Colon (tissue), 2 donors: ENCODE results near the gene ZNF469.

Experiments
- FAIRE-seq: peaks from 2 replicates; lab custom pipeline; 2012; peaks lifted over from hg19 to GRCh38; lab: Jason Lieb, UNC
- donor health status: control.
- donor health status: control.

Gene ZNF469

DNA sequence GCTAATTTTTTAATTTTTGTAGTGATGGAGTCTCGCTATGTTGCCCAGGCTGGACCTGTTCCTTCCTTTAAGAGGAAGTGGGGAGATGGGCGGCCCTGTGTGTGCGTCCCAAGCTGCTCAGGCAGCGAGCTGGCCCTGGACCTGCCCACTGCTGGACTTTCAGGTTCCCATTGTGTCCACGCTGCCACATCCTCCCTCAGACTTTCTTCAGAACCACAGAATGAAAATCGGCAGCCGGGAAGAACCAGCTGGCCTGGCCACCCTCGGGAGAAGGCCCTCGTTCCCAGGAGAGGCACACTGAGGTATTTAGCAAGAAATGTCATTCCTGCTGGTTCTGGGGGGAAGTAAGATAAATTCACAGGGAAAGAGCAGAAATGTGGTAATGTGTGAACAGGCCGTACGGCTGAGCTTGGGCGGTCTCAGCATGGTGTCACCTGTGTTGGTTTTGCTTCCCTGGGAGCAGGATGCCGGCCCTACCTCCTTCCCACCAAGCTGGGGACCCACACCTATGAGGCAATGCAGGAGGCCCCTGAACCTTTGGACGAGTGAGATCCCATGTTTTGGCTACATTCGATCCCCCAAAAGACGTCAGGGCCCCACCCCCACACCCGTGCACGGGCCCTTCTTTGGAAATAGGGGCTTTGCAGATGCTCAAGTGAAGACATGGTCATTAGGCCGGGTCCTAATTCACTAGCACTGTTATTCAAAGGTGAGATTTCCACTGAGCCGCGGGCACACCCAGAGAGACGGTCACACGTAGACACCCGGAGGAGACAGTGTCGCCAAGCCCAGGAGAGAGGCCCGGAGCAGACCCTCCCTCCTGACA lies 35.9 kb upstream of the ZNF469 start:
- no peak for FAIRE-seq

DNA sequence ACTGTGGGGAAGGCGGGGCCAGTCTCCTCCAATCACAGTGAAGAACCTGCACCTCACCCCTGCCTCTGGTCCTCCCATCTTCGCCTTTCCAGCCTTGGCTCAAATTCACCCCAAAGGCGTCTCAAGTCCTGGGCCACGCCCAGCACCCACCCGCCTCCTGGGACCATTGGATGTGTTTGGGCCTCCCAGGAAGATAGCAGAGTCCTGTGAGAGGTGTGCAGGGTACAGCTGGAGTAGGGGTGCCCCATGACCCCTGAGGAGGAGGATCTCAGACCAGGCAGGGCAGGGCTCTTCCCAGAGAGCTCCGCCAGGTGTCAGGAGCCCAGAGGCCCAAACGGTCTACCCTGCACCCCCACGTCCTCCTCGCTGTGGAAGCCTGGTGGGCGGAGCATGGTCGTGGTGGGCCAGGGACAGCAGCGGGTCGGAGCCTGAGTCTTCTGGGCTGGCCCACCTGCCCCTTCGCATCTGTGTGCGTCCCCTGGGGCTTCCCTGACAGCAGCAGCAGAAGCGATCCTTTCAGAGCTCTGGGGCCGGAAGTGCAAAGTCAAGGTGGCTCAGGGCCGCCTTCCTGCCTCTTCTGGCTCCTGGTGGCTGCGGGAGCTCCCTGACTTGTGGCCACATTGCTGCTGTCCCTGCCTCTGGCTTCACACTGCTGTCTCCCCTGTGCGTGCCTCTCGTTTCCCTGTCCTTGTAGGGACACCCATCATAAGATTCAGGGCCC lies 34.9 kb upstream of the ZNF469 start:
- FAIRE-seq, result no peak

DNA sequence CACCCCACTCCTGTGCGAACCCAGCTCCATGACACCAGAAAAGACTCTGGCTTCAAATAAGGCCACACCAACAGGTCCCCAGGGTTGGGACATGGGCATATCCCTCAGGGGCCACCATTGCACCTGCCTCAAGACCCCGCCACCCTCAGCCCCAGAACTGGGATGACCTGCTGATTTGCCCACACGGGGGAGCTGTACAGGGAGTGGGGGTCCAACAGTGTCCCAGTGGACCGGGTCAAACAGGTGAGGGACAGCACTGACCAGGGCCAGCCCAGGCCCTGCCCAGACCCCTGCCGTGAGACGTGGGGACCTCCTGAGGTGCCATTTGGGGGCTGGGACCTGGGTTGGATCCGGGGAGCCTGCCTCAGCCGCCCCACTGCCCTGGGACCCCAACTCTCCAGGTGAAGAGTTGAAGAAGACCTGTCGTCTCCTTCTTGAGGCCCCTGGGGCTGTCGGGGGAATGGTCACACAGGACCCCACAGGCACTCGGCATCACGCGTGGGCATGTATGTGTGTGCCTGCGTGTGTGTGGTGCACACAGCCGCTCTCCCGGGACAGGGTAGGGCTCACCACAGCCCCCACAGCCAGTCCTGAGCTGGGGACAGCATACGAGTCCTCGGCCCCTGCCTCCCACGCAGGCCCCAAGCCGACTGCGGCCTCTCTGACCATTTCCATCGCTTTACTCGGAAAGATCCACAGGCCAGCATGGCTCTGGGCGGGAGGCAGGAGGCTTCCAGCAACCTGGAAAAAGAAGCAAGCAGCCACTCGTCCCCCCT lies 34.2 kb upstream of the ZNF469 start:
- no peak for FAIRE-seq

DNA sequence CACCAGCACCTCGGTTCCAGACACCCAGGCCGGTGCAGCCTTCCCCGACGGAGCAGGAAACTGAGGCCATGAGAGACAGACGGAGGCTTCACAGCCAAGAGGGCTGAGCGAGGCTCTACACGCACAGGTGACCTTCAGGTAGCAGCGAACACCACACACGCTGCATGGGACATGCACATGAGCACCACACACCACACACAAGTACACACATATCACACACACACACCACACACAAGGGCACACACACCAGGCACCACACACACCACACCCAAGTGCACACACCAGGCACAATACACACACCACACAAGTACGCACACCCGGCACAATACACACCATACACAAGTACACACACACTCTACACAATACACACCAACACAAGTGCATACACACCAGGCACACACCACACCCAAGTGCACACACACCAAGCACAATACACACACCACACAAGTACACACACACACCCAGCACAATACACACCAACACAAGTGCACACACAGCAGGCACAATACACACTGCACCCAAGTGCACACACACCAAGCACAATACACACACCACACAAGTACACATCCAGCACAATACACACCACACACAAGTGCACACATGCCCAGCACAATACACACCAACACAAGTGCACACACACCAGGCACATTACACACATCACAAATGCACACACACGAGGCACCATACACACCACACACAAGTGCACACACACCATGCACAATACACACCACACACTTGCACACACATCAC lies 33.4 kb upstream of the ZNF469 start:
- FAIRE-seq, result no peak

DNA sequence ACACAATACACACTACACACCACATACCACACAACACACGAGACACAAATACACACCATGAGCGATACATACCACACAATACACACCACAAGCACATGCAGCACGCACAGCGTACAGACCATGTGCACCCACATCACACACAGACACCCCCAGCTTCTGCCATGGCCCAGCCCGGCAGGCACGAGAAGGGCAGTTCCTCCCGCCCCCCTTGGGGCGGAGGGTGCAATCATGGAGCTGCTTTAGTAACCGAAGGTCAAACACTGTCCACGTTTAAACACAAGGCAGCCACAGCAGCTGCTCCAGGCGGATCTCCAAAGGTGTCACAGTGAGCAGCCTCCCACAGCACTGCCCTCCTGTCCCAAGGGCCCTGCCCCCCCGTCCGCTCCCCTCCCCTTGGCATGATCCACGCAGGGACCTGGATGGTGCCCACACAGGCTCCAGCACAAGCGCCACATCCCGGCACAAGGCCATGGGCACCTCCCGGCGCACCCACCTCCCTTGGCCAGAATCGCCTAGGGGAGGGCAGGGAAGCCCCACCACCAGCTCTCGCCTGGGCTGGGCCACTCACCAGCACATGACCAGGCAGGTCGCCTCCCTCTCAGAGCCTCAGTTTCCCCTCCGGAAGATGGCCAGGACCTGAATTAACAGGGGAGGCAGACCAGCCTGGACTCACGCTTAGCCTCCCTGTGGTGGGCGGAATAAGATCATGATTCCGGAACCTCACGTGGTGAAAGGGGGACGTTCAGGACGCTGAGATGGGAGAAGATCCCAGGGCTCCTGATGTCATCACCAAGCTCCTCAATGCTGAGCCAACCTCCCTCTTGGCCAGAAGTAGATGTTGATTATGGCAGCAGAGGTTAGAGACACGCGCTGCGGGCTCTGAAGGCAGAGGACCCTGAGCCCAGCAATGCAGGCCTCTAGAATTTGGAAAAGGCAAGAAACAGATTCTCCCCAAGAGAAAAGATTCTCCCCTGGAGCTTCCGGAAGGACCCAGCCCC lies 32.6 kb upstream of the ZNF469 start:
- FAIRE-seq, result no peak

DNA sequence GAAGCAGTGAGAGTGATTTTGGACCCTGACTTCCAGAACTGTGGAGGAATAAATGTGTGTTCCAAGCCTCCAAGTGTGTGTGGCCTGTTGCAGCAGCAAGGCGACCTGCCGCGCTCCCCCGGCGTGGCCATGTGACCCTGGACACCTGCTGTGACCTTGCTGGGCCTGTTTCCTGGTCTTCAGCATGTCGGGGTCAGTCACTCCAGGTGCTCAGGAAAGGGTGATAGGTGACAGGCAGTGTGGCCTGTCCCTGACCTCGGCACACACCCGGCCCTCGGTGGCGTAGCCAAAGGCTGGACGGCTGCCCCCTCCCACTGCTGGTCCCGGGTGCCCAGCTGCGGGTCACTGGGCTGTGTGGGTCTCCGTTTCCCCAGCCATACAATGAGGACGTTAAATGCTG lies 31.8 kb upstream of the ZNF469 start:
- no peak for FAIRE-seq

DNA sequence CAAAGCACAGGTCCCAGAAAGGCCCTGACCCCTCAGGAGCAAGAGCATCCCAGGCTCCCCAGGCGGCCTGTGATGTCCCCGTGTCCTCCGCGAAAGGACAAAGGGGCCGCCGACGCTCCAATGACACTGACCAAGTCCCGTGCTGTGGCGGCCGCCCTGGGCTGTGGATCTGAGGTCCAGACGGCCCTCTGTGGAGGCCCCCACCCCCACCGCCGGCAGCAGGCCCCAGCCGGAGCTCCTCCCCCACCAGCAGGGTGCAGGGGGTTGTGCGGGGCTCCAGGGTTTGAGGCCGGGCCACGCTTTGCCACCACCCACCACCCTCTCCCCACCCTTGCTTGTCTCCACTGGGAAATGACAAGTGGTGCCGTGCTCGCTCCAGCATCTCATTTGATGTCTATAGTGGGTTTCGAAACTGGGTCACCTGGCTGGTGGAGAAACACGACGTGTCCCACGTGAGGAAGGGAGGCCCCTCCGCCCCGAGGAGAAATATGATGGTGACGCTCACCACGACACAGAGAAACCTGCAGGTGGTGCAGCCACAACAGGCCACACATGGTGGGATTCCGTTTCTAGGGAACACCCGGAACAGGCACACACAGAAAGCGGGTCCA lies 31.2 kb upstream of the ZNF469 start:
- no peak for FAIRE-seq

DNA sequence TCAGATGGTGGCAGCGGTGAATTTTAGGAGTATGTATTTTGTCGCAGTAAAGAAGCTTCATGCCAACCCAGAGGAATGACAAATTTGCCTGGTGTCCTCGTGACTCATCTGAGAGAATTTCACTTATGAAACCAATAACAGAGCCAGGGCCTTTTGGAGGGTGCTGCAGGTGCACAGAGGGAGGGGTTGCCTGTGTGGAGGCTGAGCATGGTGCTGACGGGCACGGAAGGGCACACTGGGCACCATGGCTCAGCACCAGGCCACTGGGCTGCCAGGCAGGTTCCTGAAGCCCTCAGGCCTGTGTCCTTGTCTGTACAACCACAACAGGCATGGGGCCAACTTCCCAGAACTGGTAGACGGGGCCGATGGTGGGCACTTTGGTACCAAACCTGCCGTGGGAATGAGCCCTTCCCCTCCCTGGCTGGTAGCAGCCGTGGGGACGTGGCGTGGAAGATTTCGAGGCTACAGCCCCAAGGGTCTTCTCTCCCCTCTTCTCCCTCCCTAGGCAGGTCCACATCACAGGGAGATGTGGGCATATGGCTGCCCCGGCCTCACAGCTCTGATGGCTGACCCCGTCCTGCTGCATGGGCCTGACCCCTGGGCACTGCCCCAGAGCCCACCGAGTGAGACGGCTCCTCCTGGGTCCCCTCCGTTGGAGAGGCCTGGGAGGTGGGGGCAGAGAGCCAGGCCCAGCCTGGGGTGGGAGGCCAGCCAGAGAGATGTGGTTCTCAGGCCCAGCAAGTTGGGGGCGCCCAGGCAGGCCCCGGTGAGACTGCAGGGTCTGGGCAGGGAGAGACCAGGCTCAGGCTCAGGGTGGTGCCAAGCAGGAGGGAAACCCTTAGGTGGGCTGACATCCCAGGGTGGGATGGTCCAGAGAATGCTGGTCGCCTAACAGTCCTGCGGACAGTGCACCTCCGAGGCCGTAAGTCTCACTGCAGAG lies 30.2 kb upstream of the ZNF469 start:
- FAIRE-seq, result no peak

DNA sequence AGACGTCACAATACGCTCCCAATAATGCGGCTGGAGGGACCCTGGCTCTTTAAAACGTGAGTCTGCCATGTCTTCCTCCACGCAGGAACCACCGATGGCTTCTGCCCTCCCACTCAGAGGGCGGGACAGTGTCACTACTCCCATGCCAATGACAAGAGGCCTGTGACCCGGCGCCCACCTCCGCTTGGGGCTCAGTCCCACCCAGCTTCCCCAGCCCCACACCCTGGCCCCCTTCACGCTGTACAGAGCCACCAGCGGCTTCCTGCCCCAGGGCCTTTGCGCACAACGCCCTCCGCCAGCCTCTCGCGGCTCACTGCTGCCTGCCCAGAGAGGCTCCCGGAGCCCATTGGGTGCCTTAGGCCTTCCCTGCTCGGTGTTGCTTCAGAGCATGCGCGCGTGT lies 29.5 kb upstream of the ZNF469 start:
- FAIRE-seq, result no peak

DNA sequence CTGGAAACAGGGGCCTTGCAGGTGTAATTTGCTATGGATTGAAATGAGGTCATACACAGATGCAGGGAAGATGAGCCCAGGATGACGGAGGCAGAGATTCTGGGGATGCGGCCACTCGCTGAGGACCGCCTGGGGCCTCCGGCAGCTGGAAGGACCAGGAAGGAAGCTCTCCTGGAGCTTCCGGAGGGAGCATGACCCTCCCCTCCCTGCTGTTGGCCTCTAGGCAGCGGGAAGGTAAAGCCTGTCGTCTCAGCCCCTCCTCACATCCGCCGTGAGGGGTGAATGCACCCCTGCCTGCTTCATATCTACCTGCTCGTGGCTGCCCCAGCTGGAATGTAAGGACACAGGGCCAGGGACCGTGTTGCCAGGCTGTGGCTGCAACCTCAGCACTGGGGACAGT lies 29.1 kb upstream of the ZNF469 start:
- no peak for FAIRE-seq

DNA sequence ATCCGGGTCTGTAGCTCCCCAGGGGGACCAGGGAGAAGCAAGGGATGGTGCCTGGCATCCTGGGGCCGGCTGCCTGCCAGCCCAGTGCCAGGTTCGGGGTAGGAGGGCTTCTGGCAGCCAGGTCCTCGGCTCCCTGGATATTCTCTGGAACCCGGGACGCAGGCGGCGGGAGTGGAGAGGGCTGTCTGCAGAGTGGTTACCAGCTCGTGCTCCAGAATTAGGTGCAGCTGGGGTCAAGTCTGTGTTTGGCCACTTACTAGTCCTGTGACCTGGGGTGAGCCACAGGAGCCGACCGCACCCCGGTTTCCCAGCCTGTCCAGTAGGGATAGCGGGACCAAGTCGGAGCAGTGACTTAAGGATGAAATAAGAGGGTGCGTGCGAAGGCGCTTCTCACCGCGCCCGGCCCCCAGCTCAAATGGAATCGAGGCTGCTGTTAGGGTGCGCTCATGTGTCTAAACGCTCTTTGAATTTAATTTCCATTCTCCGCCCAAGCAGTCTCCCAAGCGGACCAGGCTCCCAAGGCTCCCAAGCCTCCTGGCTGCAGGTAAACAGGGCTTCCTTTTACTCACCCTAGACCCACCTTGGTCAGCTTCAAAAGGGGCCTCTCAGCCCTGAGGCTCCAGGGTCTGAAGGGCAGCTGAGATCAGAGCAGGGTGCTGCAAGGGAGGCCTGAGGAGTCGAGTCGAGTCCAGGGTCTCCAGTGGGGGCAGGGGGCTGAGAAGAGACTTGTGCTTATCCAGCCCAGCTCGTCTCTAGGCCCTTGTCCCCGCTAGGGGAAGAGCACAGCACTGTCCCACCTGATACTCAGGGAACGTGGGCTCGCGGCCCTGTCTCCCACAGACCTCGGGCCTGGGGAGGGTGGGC lies 28.3 kb upstream of the ZNF469 start:
- no peak for FAIRE-seq

DNA sequence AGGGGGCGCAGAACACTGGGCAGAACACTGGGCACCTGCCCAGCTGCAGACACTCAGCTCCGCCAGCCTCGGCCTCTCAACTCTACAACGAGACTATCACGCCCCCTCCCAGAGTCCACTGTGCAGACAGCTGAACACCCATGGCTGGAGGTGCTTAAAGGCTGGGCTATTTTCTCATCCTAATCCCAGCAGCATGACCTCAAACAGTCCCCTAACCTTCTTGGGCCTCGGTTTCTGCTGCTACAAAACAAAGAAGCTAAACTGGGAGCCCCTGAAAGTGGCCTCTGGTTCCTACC lies 27.7 kb upstream of the ZNF469 start:
- no peak for FAIRE-seq

DNA sequence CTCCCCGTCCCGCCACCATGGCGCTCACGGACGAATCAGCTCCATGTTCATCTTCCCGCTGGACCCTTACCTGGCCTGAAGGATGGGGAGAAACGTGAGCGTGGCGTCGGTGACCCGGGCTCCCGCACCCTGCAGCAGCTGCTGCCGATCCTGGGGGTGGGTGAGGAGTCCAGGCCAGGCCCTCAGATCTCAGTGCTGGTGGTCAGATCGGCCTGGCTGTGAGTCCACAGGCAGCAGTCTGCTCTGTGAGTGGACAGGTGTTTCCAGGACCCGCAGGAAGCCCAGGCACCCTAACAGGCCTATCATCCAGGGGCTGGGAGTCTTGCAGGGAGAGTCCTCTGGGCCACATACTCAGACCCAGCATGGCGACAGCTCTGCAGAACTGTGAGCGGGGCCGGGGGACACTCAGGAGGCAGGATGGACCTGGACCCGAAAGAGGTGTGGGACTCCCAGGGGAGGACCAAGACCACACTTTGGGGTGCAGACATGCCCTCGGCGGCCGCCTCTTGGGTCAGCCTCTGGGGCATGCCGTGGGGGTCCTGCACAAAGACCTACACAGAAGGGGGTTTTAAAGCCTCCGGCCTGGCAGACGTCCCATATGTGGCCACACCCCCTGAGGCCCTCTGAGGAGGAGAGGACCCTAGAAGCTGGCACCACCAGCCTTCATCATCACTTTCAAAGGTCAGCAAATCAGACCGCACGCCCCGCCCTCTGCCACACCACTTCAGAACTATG lies 27.2 kb upstream of the ZNF469 start:
- no peak for FAIRE-seq

DNA sequence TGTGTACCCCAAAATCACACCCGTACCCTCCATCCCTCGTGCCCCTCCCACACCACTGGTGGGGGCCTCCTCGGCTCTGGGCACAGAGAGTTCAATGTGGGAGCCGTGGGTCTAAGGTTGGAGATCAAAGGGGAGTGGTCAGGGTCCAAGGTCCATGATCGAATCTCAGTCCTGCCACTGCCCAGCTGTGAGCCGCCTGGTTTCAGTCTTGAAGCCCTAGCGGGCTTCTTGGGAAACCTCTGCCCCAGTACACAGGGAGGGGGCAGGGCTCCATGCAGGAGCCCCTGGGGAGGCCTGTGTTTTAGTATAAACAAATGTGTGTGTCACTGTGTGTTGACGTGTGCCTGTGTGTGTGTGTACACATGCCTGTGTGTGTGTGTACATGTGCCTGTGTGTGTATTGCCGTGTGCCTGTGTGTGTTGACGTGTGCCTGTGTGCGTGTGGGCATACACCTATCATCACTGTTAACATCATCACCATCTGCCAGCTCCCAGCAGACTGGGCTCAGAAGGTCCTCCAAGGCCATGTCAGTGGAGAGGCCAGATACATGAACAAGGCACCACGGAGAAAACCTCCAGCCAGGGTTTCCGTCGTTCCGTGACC lies 26.5 kb upstream of the ZNF469 start:
- FAIRE-seq, result no peak

DNA sequence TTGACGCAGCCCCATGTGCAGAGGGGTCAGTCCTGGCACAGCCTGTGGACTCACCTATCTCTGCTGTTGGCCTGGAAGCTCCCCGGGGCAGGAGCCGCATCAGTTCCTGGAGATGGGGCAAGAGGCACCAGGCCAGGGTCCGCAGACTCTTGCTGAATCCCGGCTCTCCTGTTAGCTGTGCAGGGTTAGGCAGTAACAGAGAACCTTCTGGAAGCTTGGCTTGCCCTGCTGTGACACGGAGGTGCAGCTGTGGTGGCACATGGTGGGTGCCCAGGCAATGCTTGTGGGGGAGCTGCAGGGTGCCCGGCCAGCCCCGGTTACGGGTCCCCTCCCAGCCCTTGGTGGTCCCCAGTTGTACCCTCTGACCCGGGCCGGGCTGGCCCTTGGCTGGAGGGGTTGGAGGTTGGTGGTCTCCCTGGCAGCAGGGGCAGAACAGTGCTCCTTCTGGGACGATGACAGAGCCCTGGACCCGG lies 26.0 kb upstream of the ZNF469 start:
- no peak for FAIRE-seq

DNA sequence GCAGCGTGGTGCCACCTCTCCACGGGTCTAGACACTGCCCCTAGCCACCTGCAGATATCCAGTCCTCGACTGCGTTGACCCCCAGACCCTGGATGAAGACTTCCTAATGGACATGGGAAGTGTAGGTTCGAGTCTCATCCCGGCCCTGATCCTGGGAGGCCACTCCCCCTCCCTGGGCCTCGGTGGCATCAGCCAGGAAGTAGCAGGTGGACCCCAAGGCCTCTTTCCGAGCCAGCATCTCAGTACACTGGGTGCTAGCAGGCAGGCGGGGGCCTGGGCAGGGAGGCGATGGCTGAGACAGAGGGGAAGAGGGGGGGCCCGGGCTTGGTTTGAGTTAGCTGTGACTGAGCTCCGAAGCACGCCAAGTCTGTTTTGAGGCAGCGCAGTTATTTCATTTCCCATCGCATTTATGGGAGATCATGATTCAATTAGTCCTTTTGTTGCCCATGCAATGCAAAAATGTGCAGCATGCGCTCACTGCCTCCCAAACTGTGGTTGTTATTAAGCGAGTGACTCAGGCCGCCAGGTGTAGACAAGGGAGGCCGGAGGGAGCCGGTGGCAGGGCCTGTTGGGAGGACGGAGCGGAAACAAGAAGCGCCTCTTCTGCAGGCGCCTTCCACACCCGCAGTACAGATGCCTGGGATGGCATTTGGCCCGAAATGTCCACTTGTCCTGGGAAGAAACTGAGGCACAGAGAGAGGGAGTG lies 25.3 kb upstream of the ZNF469 start:
- FAIRE-seq, result no peak

DNA sequence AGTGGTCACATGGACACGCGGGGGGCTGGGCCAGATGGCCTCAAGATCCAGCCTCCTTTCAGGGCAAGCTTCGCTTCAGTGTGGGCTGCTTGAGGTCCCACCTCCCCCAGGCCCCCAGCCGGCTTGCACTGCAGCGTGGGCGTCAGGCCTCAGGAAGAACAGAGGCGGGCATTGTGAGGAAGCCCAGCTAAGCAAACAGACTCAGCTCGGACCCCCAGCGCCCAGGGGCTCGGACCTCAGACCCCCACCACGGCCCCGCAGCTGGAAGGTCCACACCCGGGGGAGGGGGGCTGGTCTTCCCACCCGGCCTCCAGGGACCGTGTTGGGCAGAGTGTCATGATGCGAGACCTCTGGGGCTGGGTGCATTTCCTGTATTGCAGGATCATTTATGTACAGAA lies 24.7 kb upstream of the ZNF469 start:
- FAIRE-seq, result no peak
